Glutamatergic neuron (in vitro differentiated cells): ENCODE results near the gene RNPC3. TPM values are rescaled to one million over a fixed set of nuclear protein-coding genes. Genes with fewer than 3 reads are reported as not detected.
"Not testable (repeated sequence)": the region's sequence is repeated elsewhere in the genome, so short reads cannot be mapped to it uniquely, and the experiment has no call there.

ENCODE experiments used
- DNase-seq: peaks from one replicate; pipeline ENCODE4 v3.0.0; 2022
- H3K27ac Mint-ChIP-seq: one replicate; pipeline ENCODE4 v1.8.0; 2020; ENCODE audit warnings: mild to moderate bottlenecking, mixed read lengths, inconsistent platforms; ENCODE audit not compliant: unreplicated experiment
- H3K27me3 Mint-ChIP-seq: one replicate; pipeline ENCODE4 v1.8.0; 2020; ENCODE audit warnings: mild to moderate bottlenecking, moderate library complexity, mixed read lengths, inconsistent platforms; ENCODE audit not compliant: unreplicated experiment
- H3K36me3 Mint-ChIP-seq: one replicate; pipeline ENCODE4 v1.8.0; 2020; ENCODE audit warnings: mild to moderate bottlenecking, mixed read lengths, inconsistent platforms; ENCODE audit not compliant: unreplicated experiment
- H3K4me1 Mint-ChIP-seq: one replicate; pipeline ENCODE4 v1.8.0; 2020; ENCODE audit warnings: mild to moderate bottlenecking, low read depth, mixed read lengths, inconsistent platforms; ENCODE audit not compliant: unreplicated experiment
- H3K4me3 Mint-ChIP-seq: one replicate; pipeline ENCODE4 v1.8.0; 2020; ENCODE audit warnings: mild to moderate bottlenecking, mixed read lengths, inconsistent platforms; ENCODE audit not compliant: unreplicated experiment
- H3K9me3 Mint-ChIP-seq: one replicate; pipeline ENCODE4 v1.8.0; 2020; ENCODE audit warnings: mild to moderate bottlenecking, moderate library complexity, mixed read lengths, inconsistent platforms; ENCODE audit not compliant: unreplicated experiment
- total RNA-seq: library from RNA; stranded (reverse); fragmentation: NEBNext Ultra II Directional; extraction: Animal tissue kit (Norgen Biotek cat#: 25700); gene quantifications from one replicate; pipeline ENCODE4 v1.2.1, GENCODE V29; 2021; ENCODE audit not compliant: unreplicated experiment
- TF ChIP-seq, protein P1 (sequence below): fragments of 200-600 bp; sonication (generic); IDR thresholded peaks from one replicate; pipeline ENCODE4 v1.5.0; 2021; ENCODE audit not compliant: partially characterized antibody, unreplicated experiment

RNPC3 gene
- total RNA-seq, 1 donor from 2014 or later: 33.8 TPM

DNA sequence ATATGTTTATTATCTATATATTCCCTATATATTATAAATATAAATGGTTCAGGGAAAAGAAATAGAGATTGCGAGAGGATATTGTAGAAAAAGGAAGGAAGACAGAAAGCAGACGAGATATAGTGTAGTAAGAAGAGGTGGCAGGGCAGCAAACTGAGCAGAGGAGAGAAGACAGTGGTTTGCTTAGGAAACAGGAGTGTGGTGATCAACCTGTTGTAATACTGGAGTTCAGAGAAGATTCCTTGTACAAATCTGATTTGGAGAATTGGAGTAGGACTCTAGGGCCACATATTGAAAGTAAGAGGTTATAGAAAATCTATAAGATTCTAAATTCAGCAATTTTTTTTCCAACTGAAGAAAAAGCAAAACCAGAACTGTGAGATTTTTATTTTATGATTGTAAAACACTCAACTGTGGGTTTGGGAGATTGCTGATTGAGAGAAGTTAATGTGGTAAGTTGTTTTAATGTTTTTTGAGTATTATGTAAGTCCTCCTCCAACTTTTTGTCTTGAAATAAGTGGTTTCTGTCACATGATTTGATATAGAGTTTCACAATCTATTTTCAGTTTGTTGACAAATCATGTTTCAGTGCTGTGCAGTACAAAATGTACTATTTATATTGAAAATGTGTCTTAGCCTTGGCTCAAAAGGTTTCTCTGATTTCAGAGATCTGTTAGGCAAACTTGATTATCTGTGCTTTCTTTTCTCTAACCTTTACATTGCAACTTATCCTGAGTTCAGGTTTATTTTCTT, 36.3 kb downstream of the RNPC3 start:
- no peak for DNase-seq
- H3K9me3 Mint-ChIP-seq: no peaks in the 10 kb centered on the region
- H3K27ac Mint-ChIP-seq: no peak overlapping the region
- TF ChIP-seq, protein P1, sequence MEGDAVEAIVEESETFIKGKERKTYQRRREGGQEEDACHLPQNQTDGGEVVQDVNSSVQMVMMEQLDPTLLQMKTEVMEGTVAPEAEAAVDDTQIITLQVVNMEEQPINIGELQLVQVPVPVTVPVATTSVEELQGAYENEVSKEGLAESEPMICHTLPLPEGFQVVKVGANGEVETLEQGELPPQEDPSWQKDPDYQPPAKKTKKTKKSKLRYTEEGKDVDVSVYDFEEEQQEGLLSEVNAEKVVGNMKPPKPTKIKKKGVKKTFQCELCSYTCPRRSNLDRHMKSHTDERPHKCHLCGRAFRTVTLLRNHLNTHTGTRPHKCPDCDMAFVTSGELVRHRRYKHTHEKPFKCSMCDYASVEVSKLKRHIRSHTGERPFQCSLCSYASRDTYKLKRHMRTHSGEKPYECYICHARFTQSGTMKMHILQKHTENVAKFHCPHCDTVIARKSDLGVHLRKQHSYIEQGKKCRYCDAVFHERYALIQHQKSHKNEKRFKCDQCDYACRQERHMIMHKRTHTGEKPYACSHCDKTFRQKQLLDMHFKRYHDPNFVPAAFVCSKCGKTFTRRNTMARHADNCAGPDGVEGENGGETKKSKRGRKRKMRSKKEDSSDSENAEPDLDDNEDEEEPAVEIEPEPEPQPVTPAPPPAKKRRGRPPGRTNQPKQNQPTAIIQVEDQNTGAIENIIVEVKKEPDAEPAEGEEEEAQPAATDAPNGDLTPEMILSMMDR: no peak
- H3K4me1 Mint-ChIP-seq: no peaks in the 10 kb centered on the region
- no peak overlapping the region for H3K4me3 Mint-ChIP-seq
- no peaks in the 10 kb centered on the region for H3K36me3 Mint-ChIP-seq
- no peaks in the 10 kb centered on the region for H3K27me3 Mint-ChIP-seq

DNA sequence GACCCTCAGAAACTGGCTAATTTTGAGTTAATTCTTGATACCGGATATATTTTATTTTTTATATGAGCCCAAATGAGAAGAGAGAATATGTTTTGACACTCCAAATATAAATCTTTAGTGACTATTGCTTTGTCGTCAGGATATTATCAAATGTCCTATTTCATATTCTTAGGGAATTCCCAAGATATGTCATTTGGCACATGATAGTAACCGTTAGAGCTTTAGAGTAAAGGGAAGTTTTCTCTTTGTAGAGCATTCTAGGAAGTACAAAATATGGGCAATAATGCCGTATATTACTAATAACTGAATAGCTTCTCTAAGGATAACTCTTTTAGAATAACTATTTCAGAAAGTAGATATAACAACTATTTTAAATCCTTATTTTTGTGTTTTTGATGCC, 37.6 kb downstream of the RNPC3 start:
- Mint-ChIP-seq H3K9me3 (no peaks in the 10 kb centered on the region), H3K4me1 (no peaks in the 10 kb centered on the region), H3K27me3 (no peaks in the 10 kb centered on the region), H3K27ac (no peak overlapping the region), H3K36me3 (no peaks in the 10 kb centered on the region), H3K4me3 (no peak overlapping the region)
- DNase-seq: no peak
- TF ChIP-seq, protein P1: no peak

DNA sequence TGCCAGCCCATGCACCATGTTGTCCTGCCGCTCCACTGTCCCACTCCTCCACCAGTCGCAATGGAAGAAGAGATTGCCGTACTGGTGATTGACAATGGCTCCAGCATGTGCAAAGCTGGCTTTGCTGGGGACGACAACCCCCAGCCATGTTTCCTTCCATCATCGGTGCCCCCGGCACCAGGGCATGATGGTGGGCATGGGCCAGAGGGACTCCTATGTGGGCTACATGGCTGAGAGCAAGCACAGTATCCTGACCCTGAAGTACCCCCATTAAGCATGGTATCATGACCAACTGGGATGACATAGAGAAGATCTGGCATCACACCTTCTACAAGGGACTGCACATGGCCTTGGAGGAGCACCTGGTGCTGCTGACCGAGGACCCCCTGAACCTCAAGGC, 44.0 kb downstream of the RNPC3 start:
- no peaks in the 10 kb centered on the region for H3K4me1 Mint-ChIP-seq
- no peak for DNase-seq
- no peaks in the 10 kb centered on the region for H3K9me3 Mint-ChIP-seq
- no peaks in the 10 kb centered on the region for H3K36me3 Mint-ChIP-seq
- no peak overlapping the region for H3K4me3 Mint-ChIP-seq
- H3K27ac Mint-ChIP-seq: no peak overlapping the region
- TF ChIP-seq, protein P1: no peak
- no peaks in the 10 kb centered on the region for H3K27me3 Mint-ChIP-seq

DNA sequence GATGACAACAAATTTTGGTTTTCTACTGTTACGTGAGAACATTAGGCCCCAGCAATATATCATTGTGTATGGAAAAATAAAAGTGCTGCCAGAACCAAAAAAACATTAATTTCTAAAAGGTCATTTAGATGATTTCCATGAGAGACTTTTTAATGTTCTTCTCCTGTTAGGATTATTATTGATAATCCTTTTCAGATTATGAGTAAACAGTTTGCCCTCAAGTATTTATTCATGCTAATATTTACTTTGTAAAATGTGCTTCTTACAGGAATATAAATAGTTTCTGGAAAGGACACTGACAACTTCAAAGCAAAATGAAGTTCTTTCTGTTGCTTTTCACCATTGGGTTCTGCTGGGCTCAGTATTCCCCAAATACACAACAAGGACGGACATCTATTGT, 45.8 kb downstream of the RNPC3 start, which contains the start of gene AMY2B:
TSS of gene AMY2B (plus strand) at position 301 of the 400 bp plus-strand sequence. CDS start at position 315, 14 bp downstream.
- DNase-seq, H3K9me3 Mint-ChIP-seq, H3K4me1 Mint-ChIP-seq, H3K4me3 Mint-ChIP-seq, H3K36me3 Mint-ChIP-seq, H3K27me3 Mint-ChIP-seq, H3K27ac Mint-ChIP-seq: not testable (repeated sequence)

DNA sequence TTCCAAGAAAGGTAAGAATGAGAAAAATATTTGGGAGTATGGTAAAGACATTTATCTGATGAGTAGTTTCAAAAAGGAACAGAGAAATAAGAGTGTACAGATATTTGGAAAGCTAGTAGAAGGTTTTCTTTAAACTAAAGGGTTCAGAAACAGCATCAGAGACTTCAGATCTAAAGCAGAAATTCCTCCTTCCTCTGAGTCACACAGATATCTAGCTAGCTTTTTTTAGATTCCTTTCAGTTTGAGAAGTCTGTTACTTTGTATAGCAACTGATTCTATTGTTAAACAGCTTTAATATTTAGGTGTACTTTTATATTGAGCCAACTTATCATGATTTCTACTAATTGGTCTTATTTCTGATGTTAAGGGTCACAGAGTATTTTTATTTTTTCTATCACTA, 50.6 kb downstream of the RNPC3 start:
- TF ChIP-seq, protein P1: no peak
- DNase-seq: no peak
- Mint-ChIP-seq H3K4me1 (no peaks in the 10 kb centered on the region), H3K36me3 (no peaks in the 10 kb centered on the region), H3K27me3 (no peaks in the 10 kb centered on the region), H3K27ac (no peak overlapping the region), H3K4me3 (no peak overlapping the region), H3K9me3 (no peaks in the 10 kb centered on the region)

DNA sequence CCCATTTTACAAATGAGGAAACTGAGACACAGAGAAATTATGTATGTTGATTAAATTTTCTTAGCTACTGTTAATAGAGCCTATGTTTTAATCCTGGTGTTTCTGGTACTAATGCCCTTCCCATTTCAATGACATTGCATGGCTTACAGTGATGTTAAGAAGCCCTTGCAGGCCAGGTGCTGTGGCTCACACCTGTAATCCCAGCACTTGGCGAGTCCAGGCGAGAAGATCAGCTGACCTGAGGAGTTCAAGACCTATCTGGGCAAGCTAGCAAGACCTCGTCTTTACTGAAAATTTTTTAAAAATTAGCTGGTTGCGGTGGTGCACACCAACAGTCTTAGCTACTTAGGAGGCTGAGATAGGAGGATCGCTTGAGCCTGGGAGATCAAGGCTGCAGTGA, 51.3 kb downstream of the RNPC3 start:
- H3K4me3 Mint-ChIP-seq, H3K9me3 Mint-ChIP-seq, DNase-seq, H3K36me3 Mint-ChIP-seq, H3K27ac Mint-ChIP-seq, H3K27me3 Mint-ChIP-seq, H3K4me1 Mint-ChIP-seq: not testable (repeated sequence)
